Activated CD8-positive, alpha-beta T cell treated with anti-CD3 and anti-CD28 coated beads for 36 hours (primary cell): ENCODE results near the gene KLHL30. TPM values are rescaled to one million over a fixed set of nuclear protein-coding genes. Genes with fewer than 3 reads are reported as not detected.

ENCODE experiments used
- ATAC-seq: fragments of 200-7000 bp; cut with Tn5 transposase; one replicate; pipeline ENCODE4 v1.10.0; 2021; ENCODE audit warnings: mild to moderate bottlenecking, moderate library complexity
- CTCF ChIA-PET: fragments of 350-600 bp; sonication (Branson Sonifier 250); formaldehyde crosslinking; loops from one replicate; lab custom pipeline; 2021; ENCODE audit warnings: antibody characterized with exemption; lab: Charles Lee
- POLR2A ChIA-PET: fragments of 350-600 bp; sonication (Branson Sonifier 250); formaldehyde crosslinking; loops from one replicate; lab custom pipeline; 2021; ENCODE audit warnings: antibody characterized with exemption; lab: Charles Lee
- DNase-seq: peaks from one replicate; pipeline ENCODE4 v3.0.0-alpha.2; 2020
- H3K27ac Mint-ChIP-seq: one replicate; pipeline ENCODE4 v1.8.0; 2021; ENCODE audit warnings: mild to moderate bottlenecking, mixed read lengths
- H3K27me3 Mint-ChIP-seq: one replicate; pipeline ENCODE4 v1.8.0; 2021; ENCODE audit warnings: mixed read lengths
- H3K36me3 Mint-ChIP-seq: one replicate; pipeline ENCODE4 v1.8.0; 2021; ENCODE audit warnings: low read depth, mixed read lengths
- H3K4me1 Mint-ChIP-seq: one replicate; pipeline ENCODE4 v1.8.0; 2021; ENCODE audit warnings: low read depth, mixed read lengths
- H3K4me3 Mint-ChIP-seq: one replicate; pipeline ENCODE4 v1.8.0; 2021; ENCODE audit warnings: mild to moderate bottlenecking, moderate library complexity, mixed read lengths
- H3K9me3 Mint-ChIP-seq: one replicate; pipeline ENCODE4 v1.8.0; 2021; ENCODE audit warnings: mixed read lengths
- CTCF ChIP-seq: fragments of 200-600 bp; IDR thresholded peaks from one replicate; pipeline ENCODE4 v1.8.0; 2022; ENCODE audit warnings: antibody characterized with exemption, mild to moderate bottlenecking
- intact Hi-C: fragments of 100-400 bp; cut with micrococcal nuclease; formaldehyde crosslinking; loops from one replicate; pipeline ENCODE4 v1.10.0; 2022
- total RNA-seq, 2 experiments: library from RNA; stranded (reverse); gene quantifications; one replicate each; pipeline ENCODE4 v1.2.3, GENCODE V29; 2021

The KLHL30 gene
- total RNA-seq, 2 experiments from 2014 or later: not detected

DNA sequence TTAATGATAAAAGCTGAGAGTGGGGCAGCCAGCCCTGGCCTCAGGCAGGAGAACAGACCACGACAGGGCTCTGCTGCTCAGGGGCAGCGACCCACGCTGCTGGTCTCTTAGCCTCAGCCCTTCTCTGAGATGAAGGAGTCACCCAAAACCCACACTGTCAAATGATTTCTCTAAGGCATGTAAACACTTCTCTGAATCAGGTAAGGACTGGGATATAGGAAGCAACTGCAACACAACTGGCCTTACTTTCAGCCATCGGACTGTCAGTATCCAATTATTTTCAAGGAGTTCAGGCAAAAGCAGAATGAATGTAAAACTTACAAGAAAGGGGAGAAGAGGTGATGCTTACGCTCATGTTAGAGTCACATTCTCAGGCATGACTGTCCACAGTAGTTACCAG, 42.1 kb downstream of the KLHL30 start:
- DNase-seq (no peak), ATAC-seq (no peak)
- CTCF ChIA-PET: no interaction called here
- POLR2A ChIA-PET: interaction anchor here (0.7 kb wide), 1 partner anchor 13 kb away, joined by 3 read pairs; no protein-coding TSS in a partner anchor
- Mint-ChIP-seq H3K36me3 (peaks cover 57% of the 10 kb centered on the region), H3K4me3 (no peak overlapping the region), H3K27me3 (no peaks in the 10 kb centered on the region), H3K27ac (no peak overlapping the region), H3K9me3 (no peaks in the 10 kb centered on the region), H3K4me1 (peaks cover 11% of the 10 kb centered on the region)
- intact Hi-C loops: no loop called here
- TF ChIP-seq CTCF: no peak

GRCh38 chr2:238182362-238182761, 43.9 kb downstream of the KLHL30 start:
- no peak overlapping the region for H3K27ac Mint-ChIP-seq
- peaks cover 64% of the 10 kb centered on the region for H3K36me3 Mint-ChIP-seq
- ChIA-PET CTCF (no interaction called here), POLR2A (no interaction called here)
- TF ChIP-seq CTCF: no peak
- no peak overlapping the region for H3K4me3 Mint-ChIP-seq
- DNase-seq: no peak
- ATAC-seq: no peak
- intact Hi-C loops: no loop called here
- H3K9me3 Mint-ChIP-seq: no peaks in the 10 kb centered on the region
- H3K4me1 Mint-ChIP-seq: peaks cover 11% of the 10 kb centered on the region
- no peaks in the 10 kb centered on the region for H3K27me3 Mint-ChIP-seq

DNA sequence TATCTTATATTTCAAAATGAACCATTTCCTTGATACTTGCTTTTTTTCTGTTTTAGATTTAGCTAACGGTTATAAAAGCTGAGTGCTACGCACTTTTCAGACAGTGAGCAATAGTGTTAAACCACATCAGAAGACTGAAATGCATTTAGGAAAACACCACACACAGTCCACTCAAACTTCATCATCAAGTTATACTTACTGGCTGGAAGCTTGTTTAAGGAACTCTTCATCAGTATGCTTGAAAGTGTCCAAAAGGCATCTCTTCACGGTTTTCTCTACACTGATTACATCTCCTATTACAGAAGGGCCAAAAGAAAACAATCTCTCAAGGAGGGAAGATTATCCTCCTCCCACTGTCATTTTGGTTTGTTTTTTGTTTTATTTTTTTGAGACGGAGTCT, 45.4 kb downstream of the KLHL30 start:
- no peaks in the 10 kb centered on the region for H3K27me3 Mint-ChIP-seq
- peak overlapping the region; percentile 49 for H3K27ac Mint-ChIP-seq
- ATAC-seq (no peak), DNase-seq (no peak)
- H3K9me3 Mint-ChIP-seq: no peaks in the 10 kb centered on the region
- intact Hi-C loops: no loop called here
- peaks cover 11% of the 10 kb centered on the region for H3K4me1 Mint-ChIP-seq
- ChIA-PET CTCF (no interaction called here), POLR2A (interaction anchor here (1.0 kb wide), 1 partner anchor 14 kb away, joined by 3 read pairs; no protein-coding TSS in a partner anchor)
- no peak overlapping the region for H3K4me3 Mint-ChIP-seq
- H3K36me3 Mint-ChIP-seq: peaks cover 73% of the 10 kb centered on the region
- no peak for TF ChIP-seq CTCF

DNA sequence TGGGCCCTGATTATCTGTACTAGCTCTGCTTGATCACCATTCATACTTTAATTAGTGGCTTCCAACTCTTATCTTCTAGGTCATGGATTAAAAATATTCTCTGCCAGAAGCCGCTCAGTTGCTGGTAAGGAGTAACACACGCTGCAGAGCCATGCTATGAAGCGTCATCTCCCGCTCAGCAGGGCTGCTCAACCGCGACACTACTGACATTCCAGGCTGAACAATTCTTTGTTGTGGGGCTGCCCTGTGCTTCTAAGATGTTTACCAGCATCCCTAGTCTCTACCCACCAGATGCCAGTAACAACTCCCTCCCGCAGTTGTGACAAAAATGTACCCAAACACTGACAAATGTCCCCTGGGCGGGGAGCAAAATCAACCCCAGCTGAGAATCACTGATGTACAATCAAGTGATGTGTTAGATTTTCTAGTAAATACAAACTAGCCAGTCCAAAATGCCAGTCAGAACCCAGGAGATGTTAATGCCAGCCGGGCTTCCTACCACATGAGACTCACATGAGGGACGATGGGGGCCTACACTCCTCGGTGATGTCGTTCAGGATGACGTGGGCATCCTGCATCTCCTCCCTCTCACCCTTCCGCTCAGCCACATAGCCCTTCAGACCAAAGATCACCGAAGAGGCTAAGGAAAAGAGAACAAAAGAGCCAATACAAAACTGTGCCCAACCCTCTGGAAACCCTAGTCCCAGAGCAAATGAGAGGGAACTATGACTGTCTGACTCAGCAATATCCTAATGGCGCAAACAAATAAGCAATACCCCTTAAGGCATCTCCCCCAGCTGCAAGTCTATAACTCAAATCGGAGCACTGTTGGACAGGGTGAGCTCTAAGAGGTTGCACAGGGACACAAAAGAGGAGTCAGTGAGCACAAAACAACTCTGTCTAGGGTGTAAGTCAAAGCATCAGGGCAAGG, 49.4 kb downstream of the KLHL30 start:
- ChIA-PET POLR2A (interaction anchor here (0.8 to 1.5 kb wide), 3 partner anchors 8 to 14 kb away, joined by 3 read pairs; no protein-coding TSS in a partner anchor), CTCF (no interaction called here)
- Mint-ChIP-seq H3K27ac (no peak overlapping the region), H3K4me1 (peaks cover 11% of the 10 kb centered on the region), H3K36me3 (peaks cover 65% of the 10 kb centered on the region), H3K27me3 (no peaks in the 10 kb centered on the region), H3K4me3 (no peak overlapping the region), H3K9me3 (no peaks in the 10 kb centered on the region)
- TF ChIP-seq CTCF: no peak
- DNase-seq (no peak), ATAC-seq (no peak)
- intact Hi-C loops: no loop called here

DNA sequence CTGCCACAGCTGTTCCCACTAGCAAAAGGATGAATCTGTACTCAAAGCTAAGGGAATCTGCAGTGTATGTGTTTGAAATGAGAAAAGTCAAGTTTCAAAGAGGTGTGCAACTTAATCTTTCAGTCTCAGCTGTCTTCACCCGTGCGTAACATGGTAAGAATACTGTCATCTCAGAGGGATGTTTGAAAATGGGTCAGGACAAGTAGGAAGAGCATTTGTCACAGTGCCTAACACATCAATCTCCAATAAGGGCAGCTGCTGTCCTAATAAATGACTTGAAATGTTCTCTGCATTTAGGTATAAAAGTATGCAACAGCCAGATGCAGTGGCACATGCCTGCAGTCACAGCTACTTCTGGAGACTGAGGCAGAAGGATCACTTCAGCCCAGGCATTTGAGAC, 52.0 kb downstream of the KLHL30 start:
- Mint-ChIP-seq H3K4me3 (no peak overlapping the region), H3K27me3 (no peaks in the 10 kb centered on the region), H3K4me1 (peaks cover under 1% of the 10 kb centered on the region), H3K27ac (no peak overlapping the region), H3K36me3 (peaks cover 55% of the 10 kb centered on the region), H3K9me3 (no peaks in the 10 kb centered on the region)
- CTCF ChIA-PET: no interaction called here
- POLR2A ChIA-PET: interaction anchor here (1.3 kb wide), 1 partner anchor 10 kb away, joined by 4 read pairs; no protein-coding TSS in a partner anchor
- DNase-seq: no peak
- intact Hi-C loops: no loop called here
- TF ChIP-seq CTCF: no peak
- ATAC-seq: no peak
